Erythroblast (primary cell): ENCODE data around the gene SDF2L1.
"Not testable (repeated sequence)": the region's sequence is repeated elsewhere in the genome, so short reads cannot be mapped to it uniquely, and the experiment has no call there.

Experiments
- GATA1 ChIP-seq: IDR thresholded peaks from 2 replicates; pipeline ENCODE4 v1.6.1; 2011; ENCODE audit warnings: low read depth, mild to moderate bottlenecking, control low read depth, low read length, moderate library complexity
- POLR2A ChIP-seq: IDR thresholded peaks from 2 replicates; pipeline ENCODE4 v1.6.1; 2011; ENCODE audit warnings: mild to moderate bottlenecking, low read length

GRCh38 chr22:21617337-21617736 lies 24.8 kb upstream of the SDF2L1 start:
- TF ChIP-seq POLR2A, GATA1: not testable (repeated sequence)
